ENCODE measurements around the gene GPR161. TPM values are rescaled to one million over a fixed set of nuclear protein-coding genes. Genes with fewer than 3 reads are reported as not detected.

Gene GPR161
- total and polyA plus RNA-seq, 10 of the 15 experiments (the other 5 are each of a cell fraction or from before 2014, with no cell fraction given) = 0.07 to 0.49 (median 0.34) TPM; not detected in 2

DNA sequence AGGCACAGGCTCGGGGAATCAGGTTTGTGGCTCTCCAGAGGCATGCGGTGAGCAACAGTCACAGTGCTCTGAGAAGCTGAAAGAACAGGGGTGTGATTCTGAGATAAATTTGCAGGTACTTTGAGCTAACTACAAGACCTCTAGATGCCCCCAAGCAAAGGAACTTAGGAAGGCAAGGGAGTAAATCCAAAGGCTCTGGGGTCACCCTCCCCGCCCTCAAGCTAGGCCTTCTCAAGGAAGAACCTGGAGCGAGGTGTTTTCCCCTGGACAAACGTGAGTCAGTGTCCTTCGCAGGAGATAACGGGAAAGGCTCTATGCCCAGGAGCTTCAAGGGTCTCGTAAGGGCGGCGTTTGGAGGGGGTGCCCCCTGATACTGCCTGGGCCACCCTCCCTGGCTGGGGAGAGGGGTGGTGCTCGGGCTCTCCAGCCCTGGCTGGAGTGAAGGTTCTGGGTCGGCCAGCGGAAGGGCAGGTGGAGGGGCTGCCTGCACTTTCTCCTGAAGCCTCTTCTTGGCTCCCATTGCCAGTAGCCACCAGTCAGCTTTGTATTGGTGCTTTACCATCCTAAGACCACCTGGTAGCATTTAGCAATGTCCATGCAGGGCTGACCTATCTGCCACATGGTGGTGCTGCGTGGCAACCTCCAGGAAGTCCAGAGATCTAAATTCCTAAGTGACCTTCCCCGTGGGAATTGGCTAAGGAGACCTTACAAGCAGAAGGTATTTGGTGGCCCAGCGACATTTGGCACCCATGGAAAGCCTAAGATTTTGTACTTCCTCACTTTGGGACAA is 44.0 kb downstream of the GPR161 start:
- ChIA-PET SMC1A (ENCODE audit: uncharacterized antibody, unreplicated experiment) (no interaction called here), POLR2A (no interaction called here), RAD21 (ENCODE audit: unreplicated experiment) (interaction anchor here (0.6 kb wide), 1 partner anchor 240 kb away, joined by 3 read pairs; no protein-coding TSS in a partner anchor), CTCF (interaction anchor here (0.7 to 4.6 kb wide), 8 partner anchors 10 to 250 kb away, joined by 3 to 30 read pairs (median 3); no protein-coding TSS in a partner anchor)
- WGBS (ENCODE audit: insufficient coverage, insufficient replicate concordance, low lambda C conversion rate, missing lambda C conversion rate) = 36% methylated on average over 16 of the region's 16 CpGs
- Histone ChIP-seq H4K20me1 (ENCODE audit: control insufficient read depth, insufficient read depth) (no peaks in the 10 kb centered on the region), H3K79me2 (ENCODE audit: control insufficient read depth, insufficient read depth, low read length) (no peaks in the 10 kb centered on the region), H3K4me2 (ENCODE audit: control insufficient read depth, insufficient read depth) (no peak overlapping the region), H3K4me1 (ENCODE audit: control insufficient read depth, insufficient read depth, low read length) (no peaks in the 10 kb centered on the region), H3K9me3 (replicated peaks; ENCODE audit: control insufficient read depth, insufficient read depth, low read length) (no peaks in the 10 kb centered on the region), H3K27me3 (replicated peaks in 1 of 2; ENCODE audit: control insufficient read depth in 2 of 2, insufficient read depth in 2 of 2, low read length in 1 of 2) (0 out of 4 replicates have a peak, but pooled peaks cover 0 to 1% of the 10 kb centered on the region in 2 experiments), H2AFZ (ENCODE audit: control insufficient read depth, low read depth, low read length) (no peak overlapping the region), H3K4me3 (no peak overlapping the region), H3K9ac (ENCODE audit: control insufficient read depth, insufficient read depth, low read length) (no peak overlapping the region), H3K27ac (ENCODE audit: control insufficient read depth, insufficient read depth) (no peak overlapping the region), H3K36me3 (ENCODE audit: control insufficient read depth in 2 of 2, insufficient read depth in 2 of 2, low read length in 1 of 2) (no peaks in the 10 kb centered on the region)
- in situ Hi-C loops (cut with MboI) = no loop called here
- intact Hi-C loops (cut with micrococcal nuclease; ENCODE audit: unreplicated experiment) = no loop called here
- BruUV-seq (replicated peaks) = no TSS peak
- FAIRE-seq (no peak), ATAC-seq (peak; percentile 41; the same call in 1 of the 3 replicates), DNase-seq (ENCODE audit: low read depth, low spot score) (no peak)
- TF ChIP-seq MTA2 (IDR thresholded peaks at IDR 0.05; ENCODE audit: low read depth) (no peak), SIX5 (IDR thresholded peaks at IDR 0.05; ENCODE audit: low read depth, low read length, severe bottlenecking) (no peak), RAD21 (IDR thresholded peaks at IDR 0.05; ENCODE audit: insufficient read depth, low read depth, low read length) (peak; percentile 23; the same call in 1 of the 2 replicates)
- TF ChIP-seq, protein P1, sequence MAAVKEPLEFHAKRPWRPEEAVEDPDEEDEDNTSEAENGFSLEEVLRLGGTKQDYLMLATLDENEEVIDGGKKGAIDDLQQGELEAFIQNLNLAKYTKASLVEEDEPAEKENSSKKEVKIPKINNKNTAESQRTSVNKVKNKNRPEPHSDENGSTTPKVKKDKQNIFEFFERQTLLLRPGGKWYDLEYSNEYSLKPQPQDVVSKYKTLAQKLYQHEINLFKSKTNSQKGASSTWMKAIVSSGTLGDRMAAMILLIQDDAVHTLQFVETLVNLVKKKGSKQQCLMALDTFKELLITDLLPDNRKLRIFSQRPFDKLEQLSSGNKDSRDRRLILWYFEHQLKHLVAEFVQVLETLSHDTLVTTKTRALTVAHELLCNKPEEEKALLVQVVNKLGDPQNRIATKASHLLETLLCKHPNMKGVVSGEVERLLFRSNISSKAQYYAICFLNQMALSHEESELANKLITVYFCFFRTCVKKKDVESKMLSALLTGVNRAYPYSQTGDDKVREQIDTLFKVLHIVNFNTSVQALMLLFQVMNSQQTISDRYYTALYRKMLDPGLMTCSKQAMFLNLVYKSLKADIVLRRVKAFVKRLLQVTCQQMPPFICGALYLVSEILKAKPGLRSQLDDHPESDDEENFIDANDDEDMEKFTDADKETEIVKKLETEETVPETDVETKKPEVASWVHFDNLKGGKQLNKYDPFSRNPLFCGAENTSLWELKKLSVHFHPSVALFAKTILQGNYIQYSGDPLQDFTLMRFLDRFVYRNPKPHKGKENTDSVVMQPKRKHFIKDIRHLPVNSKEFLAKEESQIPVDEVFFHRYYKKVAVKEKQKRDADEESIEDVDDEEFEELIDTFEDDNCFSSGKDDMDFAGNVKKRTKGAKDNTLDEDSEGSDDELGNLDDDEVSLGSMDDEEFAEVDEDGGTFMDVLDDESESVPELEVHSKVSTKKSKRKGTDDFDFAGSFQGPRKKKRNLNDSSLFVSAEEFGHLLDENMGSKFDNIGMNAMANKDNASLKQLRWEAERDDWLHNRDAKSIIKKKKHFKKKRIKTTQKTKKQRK (IDR thresholded peaks at IDR 0.05; ENCODE audit: low read depth, low read length) = no peak
- TF ChIP-seq, protein P2, sequence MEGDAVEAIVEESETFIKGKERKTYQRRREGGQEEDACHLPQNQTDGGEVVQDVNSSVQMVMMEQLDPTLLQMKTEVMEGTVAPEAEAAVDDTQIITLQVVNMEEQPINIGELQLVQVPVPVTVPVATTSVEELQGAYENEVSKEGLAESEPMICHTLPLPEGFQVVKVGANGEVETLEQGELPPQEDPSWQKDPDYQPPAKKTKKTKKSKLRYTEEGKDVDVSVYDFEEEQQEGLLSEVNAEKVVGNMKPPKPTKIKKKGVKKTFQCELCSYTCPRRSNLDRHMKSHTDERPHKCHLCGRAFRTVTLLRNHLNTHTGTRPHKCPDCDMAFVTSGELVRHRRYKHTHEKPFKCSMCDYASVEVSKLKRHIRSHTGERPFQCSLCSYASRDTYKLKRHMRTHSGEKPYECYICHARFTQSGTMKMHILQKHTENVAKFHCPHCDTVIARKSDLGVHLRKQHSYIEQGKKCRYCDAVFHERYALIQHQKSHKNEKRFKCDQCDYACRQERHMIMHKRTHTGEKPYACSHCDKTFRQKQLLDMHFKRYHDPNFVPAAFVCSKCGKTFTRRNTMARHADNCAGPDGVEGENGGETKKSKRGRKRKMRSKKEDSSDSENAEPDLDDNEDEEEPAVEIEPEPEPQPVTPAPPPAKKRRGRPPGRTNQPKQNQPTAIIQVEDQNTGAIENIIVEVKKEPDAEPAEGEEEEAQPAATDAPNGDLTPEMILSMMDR (IDR thresholded peaks at IDR 0.05 in 2 of 3, conservative IDR thresholded peaks at IDR 0.05 in 1 of 3; ENCODE audit: control insufficient read depth in 2 of 3, extremely low read depth in 1 of 3, insufficient read depth in 1 of 3, low read depth in 3 of 3, low read length in 3 of 3) = peak in 2 of 3 experiments; percentile 5 to 35; a peak in 2 of 6 replicates
